Measurements from ENCODE around the gene CHRNA4. TPM values are rescaled to one million over a fixed set of nuclear protein-coding genes. Genes with fewer than 3 reads are reported as not detected.

The CHRNA4 gene
- total and polyA plus RNA-seq, 9 of the 15 experiments (the other 6 are each of a cell fraction or from before 2014, with no cell fraction given): not detected

DNA sequence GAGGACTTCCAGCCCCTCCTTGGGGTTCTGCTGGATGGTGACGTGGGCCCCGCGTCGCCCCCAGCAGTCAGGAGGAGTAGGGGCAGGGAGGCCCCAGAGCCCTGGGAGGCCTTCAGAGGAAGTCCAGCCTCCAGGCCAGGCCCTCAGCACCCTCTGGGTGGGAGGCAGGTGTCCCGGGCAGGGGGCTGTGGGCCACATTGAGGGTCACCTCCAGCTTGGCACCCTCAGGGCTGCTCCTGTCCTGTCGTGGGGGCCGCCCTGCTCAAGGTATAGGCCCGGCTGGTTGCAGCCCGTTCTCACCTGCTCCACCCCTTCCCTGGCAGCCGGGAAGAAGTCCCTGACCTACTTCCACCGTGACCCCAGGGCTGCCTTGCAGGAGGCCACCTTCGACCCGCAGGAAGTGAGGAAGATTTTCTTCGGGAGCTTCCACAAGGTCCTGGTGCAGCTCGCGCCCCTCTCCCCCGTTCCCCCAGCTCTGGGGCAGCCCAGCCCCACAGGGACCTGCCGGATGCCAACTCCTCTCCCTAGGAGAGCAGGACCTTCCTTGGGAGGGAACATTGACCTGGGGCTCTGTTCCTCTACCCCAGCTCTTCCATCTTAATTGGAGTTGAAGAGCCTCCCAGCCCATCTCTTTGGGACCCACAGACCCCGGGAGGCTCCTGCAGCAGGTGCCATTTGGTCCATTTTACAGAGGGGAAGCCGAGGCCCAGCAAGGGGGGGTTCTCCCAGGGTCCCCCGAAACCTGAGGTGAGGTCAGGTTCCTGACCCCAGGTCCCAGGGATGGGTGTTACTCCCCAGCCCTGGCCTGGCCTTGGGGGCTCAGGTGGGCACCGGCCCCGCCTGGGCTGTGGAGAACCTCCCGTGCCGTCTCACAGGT is 41.7 kb downstream of the CHRNA4 start:
- H3K4me2 ChIP-seq (ENCODE audit: insufficient read depth, low read length): no peak overlapping the region
- ATAC-seq: no peak
- no peak overlapping the region for H2AFZ ChIP-seq (ENCODE audit: low read depth, low read length)
- intact Hi-C loops (cut with micrococcal nuclease): no loop called here
- ChIA-PET POLR2A (interaction anchor here (0.5 kb wide), 1 partner anchor 434 kb away, joined by 3 read pairs; no protein-coding TSS in a partner anchor), CTCF (ENCODE audit: low intra/inter-chr PET ratio) (no interaction called here)
- FAIRE-seq: no peak
- no TSS peak for BruUV-seq (replicated peaks)
- in situ Hi-C loops (cut with MboI): no loop called here
- no peaks in the 10 kb centered on the region for H3K36me3 ChIP-seq (ENCODE audit: control insufficient read depth, insufficient read depth, low read length)
- H3K9me1 ChIP-seq (ENCODE audit: control insufficient read depth, insufficient read depth, low read length): no peaks in the 10 kb centered on the region
- 3% methylated on average over 20 of the region's 25 CpGs for WGBS (ENCODE audit: insufficient coverage, low coverage, missing lambda C conversion rate)
- H3K4me3 ChIP-seq: no peak overlapping the region
- H3K27ac ChIP-seq (ENCODE audit: extremely low read depth, low read depth, low read length): no peak overlapping the region
- no peaks in the 10 kb centered on the region for H3K9me3 ChIP-seq (replicated peaks; ENCODE audit: control insufficient read depth, insufficient read depth, low read depth, low read length)
- H3K27me3 ChIP-seq (ENCODE audit: control insufficient read depth in 2 of 2, insufficient read depth in 2 of 2, low read length in 2 of 2): peaks cover 14 to 61% of the 10 kb centered on the region in 2 experiments; a peak in 4 of 5 replicates
- H3K79me2 ChIP-seq (ENCODE audit: control insufficient read depth, insufficient read depth, low read length): no peaks in the 10 kb centered on the region
- no peak for DNase-seq (ENCODE audit: extremely low read depth in 1 of 4, low spot score in 3 of 4)
- no peaks in the 10 kb centered on the region; the same call in 1 of the 2 replicates for H4K20me1 ChIP-seq (replicated peaks; ENCODE audit: control insufficient read depth, insufficient read depth, low read length)
- TF ChIP-seq FIP1L1 (IDR thresholded peaks at IDR 0.05; ENCODE audit: low read depth, low read length, poor library complexity, severe bottlenecking) (no peak), ZNF668 (CRISPR knock-in tag; IDR thresholded peaks at IDR 0.05) (no peak), NEUROD1 (IDR thresholded peaks at IDR 0.05; ENCODE audit: borderline replicate concordance, low read depth, low read length, partially characterized antibody) (no peak), ZNF764 (CRISPR knock-in tag; IDR thresholded peaks at IDR 0.05; ENCODE audit: low read depth) (no peak), TFAM (CRISPR knock-in tag; conservative IDR thresholded peaks at IDR 0.05) (no peak), STAG1 (CRISPR knock-in tag; IDR thresholded peaks at IDR 0.05; ENCODE audit: borderline replicate concordance) (no peak), TAF9B (IDR thresholded peaks at IDR 0.05; ENCODE audit: partially characterized antibody) (no peak), ZSCAN32 (CRISPR knock-in tag; IDR thresholded peaks at IDR 0.05) (no peak), NELFE (IDR thresholded peaks at IDR 0.05; ENCODE audit: insufficient read depth, insufficient read length) (no peak), ZNF175 (CRISPR knock-in tag; IDR thresholded peaks at IDR 0.05; ENCODE audit: low read depth) (no peak), ARID2 (IDR thresholded peaks at IDR 0.05) (no peak), SNRNP70 (optimal IDR thresholded peaks at IDR 0.05; ENCODE audit: low read depth, low read length) (no peak), MYC (IDR thresholded peaks at IDR 0.05; ENCODE audit: low read depth, low read length) (no peak), MYC (CRISPR knock-in tag; IDR thresholded peaks at IDR 0.05; ENCODE audit: borderline replicate concordance, low read depth) (no peak)
- TF ChIP-seq, protein P1, sequence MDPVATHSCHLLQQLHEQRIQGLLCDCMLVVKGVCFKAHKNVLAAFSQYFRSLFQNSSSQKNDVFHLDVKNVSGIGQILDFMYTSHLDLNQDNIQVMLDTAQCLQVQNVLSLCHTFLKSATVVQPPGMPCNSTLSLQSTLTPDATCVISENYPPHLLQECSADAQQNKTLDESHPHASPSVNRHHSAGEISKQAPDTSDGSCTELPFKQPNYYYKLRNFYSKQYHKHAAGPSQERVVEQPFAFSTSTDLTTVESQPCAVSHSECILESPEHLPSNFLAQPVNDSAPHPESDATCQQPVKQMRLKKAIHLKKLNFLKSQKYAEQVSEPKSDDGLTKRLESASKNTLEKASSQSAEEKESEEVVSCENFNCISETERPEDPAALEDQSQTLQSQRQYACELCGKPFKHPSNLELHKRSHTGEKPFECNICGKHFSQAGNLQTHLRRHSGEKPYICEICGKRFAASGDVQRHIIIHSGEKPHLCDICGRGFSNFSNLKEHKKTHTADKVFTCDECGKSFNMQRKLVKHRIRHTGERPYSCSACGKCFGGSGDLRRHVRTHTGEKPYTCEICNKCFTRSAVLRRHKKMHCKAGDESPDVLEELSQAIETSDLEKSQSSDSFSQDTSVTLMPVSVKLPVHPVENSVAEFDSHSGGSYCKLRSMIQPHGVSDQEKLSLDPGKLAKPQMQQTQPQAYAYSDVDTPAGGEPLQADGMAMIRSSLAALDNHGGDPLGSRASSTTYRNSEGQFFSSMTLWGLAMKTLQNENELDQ (CRISPR knock-in tag; IDR thresholded peaks at IDR 0.05; ENCODE audit: borderline replicate concordance): no peak
- TF ChIP-seq, protein P2, sequence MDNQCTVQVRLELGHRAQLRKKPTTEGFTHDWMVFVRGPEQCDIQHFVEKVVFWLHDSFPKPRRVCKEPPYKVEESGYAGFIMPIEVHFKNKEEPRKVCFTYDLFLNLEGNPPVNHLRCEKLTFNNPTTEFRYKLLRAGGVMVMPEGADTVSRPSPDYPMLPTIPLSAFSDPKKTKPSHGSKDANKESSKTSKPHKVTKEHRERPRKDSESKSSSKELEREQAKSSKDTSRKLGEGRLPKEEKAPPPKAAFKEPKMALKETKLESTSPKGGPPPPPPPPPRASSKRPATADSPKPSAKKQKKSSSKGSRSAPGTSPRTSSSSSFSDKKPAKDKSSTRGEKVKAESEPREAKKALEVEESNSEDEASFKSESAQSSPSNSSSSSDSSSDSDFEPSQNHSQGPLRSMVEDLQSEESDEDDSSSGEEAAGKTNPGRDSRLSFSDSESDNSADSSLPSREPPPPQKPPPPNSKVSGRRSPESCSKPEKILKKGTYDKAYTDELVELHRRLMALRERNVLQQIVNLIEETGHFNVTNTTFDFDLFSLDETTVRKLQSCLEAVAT (IDR thresholded peaks at IDR 0.05): no peak
- H3K4me1 ChIP-seq (replicated peaks in 1 of 2; ENCODE audit: control insufficient read depth in 2 of 2, insufficient read depth in 2 of 2, low read length in 2 of 2): peaks cover 0 to 30% of the 10 kb centered on the region in 2 experiments; a peak in 2 of 5 replicates
- H3K9ac ChIP-seq (ENCODE audit: insufficient read depth in 1 of 2, low read depth in 2 of 2, low read length in 2 of 2): no peak overlapping the region

Data from K562 (cell line).